Gastrocnemius medialis (tissue), 4 donors: ENCODE data around the gene REXO1. TPM values are rescaled to one million over a fixed set of nuclear protein-coding genes. Genes with fewer than 3 reads are reported as not detected.

Source experiments
- ATAC-seq, 2 donors: fragments of 150-250 bp; one replicate each; pipeline ENCODE4 v1.9.1; 2016
- DNase-seq, 2 donors: peaks; one replicate each; pipeline ENCODE4 v3.0.0-alpha.2; 2019
- H3K27ac ChIP-seq, 4 donors: fragments of 200-600 bp; sonication (generic); 1 replicate in 1 of 4; 2 replicates in 3 of 4; pipeline ENCODE4 v1.5.1; 2016 to 2018; ENCODE audit warnings: mild to moderate bottlenecking in 2 of 4, moderate library complexity in 1 of 4
- H3K27me3 ChIP-seq, 3 donors: fragments of 200-600 bp; sonication (generic) in 2 of 3; 1 replicate in 1 of 3; 2 replicates in 2 of 3; pipeline versions ENCODE4 v1.5.1 to v1.6.0; 2016 to 2019; ENCODE audit warnings: mild to moderate bottlenecking in 1 of 3, moderate library complexity in 1 of 3
- H3K36me3 ChIP-seq, 2 donors: fragments of 200-600 bp; sonication (generic) in 1 of 2; one replicate each; pipeline ENCODE4 v1.5.1; 2017 to 2018
- H3K4me1 ChIP-seq, 2 donors: fragments of 200-600 bp; sonication (generic) in 1 of 2; one replicate each; pipeline ENCODE4 v1.5.1; 2016 to 2017; ENCODE audit warnings: mild to moderate bottlenecking in 2 of 2
- H3K4me3 ChIP-seq, 4 donors: fragments of 200-600 bp; sonication (generic) in 3 of 4; 1 replicate in 1 of 4; 2 replicates in 3 of 4; pipeline ENCODE4 v1.5.1; 2016 to 2019; ENCODE audit warnings: mild to moderate bottlenecking in 2 of 4
- H3K9me3 ChIP-seq, 3 donors: fragments of 200-600 bp; sonication (generic) in 2 of 3; 1 replicate in 1 of 3; 2 replicates in 2 of 3; pipeline ENCODE4 v1.5.1; 2016 to 2019
- CTCF ChIP-seq, 5 experiments: fragments of 450-650 bp in 3 of 5; fragments of 200-600 bp in 2 of 5; sonication (generic) in 2 of 5; IDR thresholded peaks in 4 of 5; conservative IDR thresholded peaks in 1 of 5; 1 replicate in 4 of 5; 2 replicates in 1 of 5; pipeline ENCODE4 v1.5.1; 2016 to 2019; ENCODE audit warnings: antibody characterized with exemption in 5 of 5, mild to moderate bottlenecking in 3 of 5, moderate library complexity in 3 of 5
- POLR2A ChIP-seq, 2 donors: fragments of 450-650 bp; IDR thresholded peaks; one replicate each; pipeline ENCODE4 v1.6.1; 2017; ENCODE audit warnings: antibody characterized with exemption in 2 of 2, mild to moderate bottlenecking in 2 of 2, moderate library complexity in 2 of 2
- in situ Hi-C, 4 donors: fragments of 200-750 bp; cut with MboI; loops; one replicate each; pipeline versions ENCODE4 v1.15.0 to v1.8.0; 2017; ENCODE audit warnings: low sequenced_read_pairs in 4 of 4
- intact Hi-C: fragments of 100-400 bp; cut with DNase I; formaldehyde crosslinking; loops from one replicate; pipeline ENCODE4 v1.15.1; 2023; ENCODE audit warnings: low total_unique reads
- total RNA-seq, 4 donors: library from RNA; depleted of rRNA; stranded (reverse); fragments of >200 nt; gene quantifications; one replicate each; pipeline versions ENCODE4 v1.1.0 to v1.2.3, GENCODE V29; 2016

Gene REXO1
- total RNA-seq, 4 donors from 2014 or later = 10.8 to 28.5 (median 20.5) TPM

- no peak overlapping the region for H3K27ac ChIP-seq
- intact Hi-C loops = no loop called here
- peaks cover 0 to 7% (median 0%) of the 10 kb centered on the region in 3 donors for H3K9me3 ChIP-seq
- ATAC-seq (no peak), DNase-seq (no peak)
- no peaks in the 10 kb centered on the region for H3K36me3 ChIP-seq
- no peak for TF ChIP-seq CTCF (IDR thresholded peaks at IDR 0.05 in 4 of 5, conservative IDR thresholded peaks at IDR 0.05 in 1 of 5)
- TF ChIP-seq POLR2A (IDR thresholded peaks at IDR 0.05) = no peak
- H3K4me3 ChIP-seq = no peak overlapping the region
- H3K27me3 ChIP-seq = peaks cover 62 to 92% (median 68%) of the 10 kb centered on the region in 3 donors
- in situ Hi-C loops = no loop called here
- H3K4me1 ChIP-seq = no peaks in the 10 kb centered on the region
Observed at GRCh38 chr19:1777149-1777548, 71.1 kb downstream of the REXO1 start.

GRCh38 chr19:1776606-1777147 is 71.6 kb downstream of the REXO1 start:
- ATAC-seq (no peak), DNase-seq (no peak)
- intact Hi-C loops = no loop called here
- no peaks in the 10 kb centered on the region for H3K36me3 ChIP-seq
- peaks cover 0 to 2% (median 0%) of the 10 kb centered on the region in 3 donors for H3K9me3 ChIP-seq
- in situ Hi-C loops = no loop called here
- H3K4me1 ChIP-seq = no peaks in the 10 kb centered on the region
- H3K27ac ChIP-seq = no peak overlapping the region
- TF ChIP-seq POLR2A (IDR thresholded peaks at IDR 0.05) (no peak), CTCF (IDR thresholded peaks at IDR 0.05 in 4 of 5, conservative IDR thresholded peaks at IDR 0.05 in 1 of 5) (no peak)
- no peak overlapping the region for H3K4me3 ChIP-seq
- H3K27me3 ChIP-seq = peaks cover 62 to 92% (median 65%) of the 10 kb centered on the region in 3 donors

- no peak overlapping the region for H3K4me3 ChIP-seq
- in situ Hi-C loops = no loop called here
- H3K27me3 ChIP-seq = peaks cover 62 to 92% (median 64%) of the 10 kb centered on the region in 3 donors
- peaks cover 0 to 2% (median 0%) of the 10 kb centered on the region in 3 donors for H3K9me3 ChIP-seq
- H3K4me1 ChIP-seq = no peaks in the 10 kb centered on the region
- no peak overlapping the region for H3K27ac ChIP-seq
- ATAC-seq = no peak
- DNase-seq = no peak
- no peaks in the 10 kb centered on the region for H3K36me3 ChIP-seq
- TF ChIP-seq POLR2A (IDR thresholded peaks at IDR 0.05) = no peak
- no peak for TF ChIP-seq CTCF (IDR thresholded peaks at IDR 0.05 in 4 of 5, conservative IDR thresholded peaks at IDR 0.05 in 1 of 5)
- intact Hi-C loops = no loop called here
Observed at GRCh38 chr19:1775951-1776605, 72.2 kb downstream of the REXO1 start.

GRCh38 chr19:1774989-1775772 is 73.1 kb downstream of the REXO1 start:
- in situ Hi-C loops = loop anchor here in 1 of 4 donors (25.0 kb wide), 1 partner anchor 238 kb away; no protein-coding TSS in a partner anchor
- no peaks in the 10 kb centered on the region for H3K36me3 ChIP-seq
- peaks cover 0 to 10% (median 0%) of the 10 kb centered on the region in 3 donors for H3K9me3 ChIP-seq
- peaks cover 53 to 92% (median 57%) of the 10 kb centered on the region in 3 donors for H3K27me3 ChIP-seq
- H3K4me3 ChIP-seq = no peak overlapping the region
- H3K27ac ChIP-seq = no peak overlapping the region
- TF ChIP-seq POLR2A (IDR thresholded peaks at IDR 0.05) (no peak), CTCF (IDR thresholded peaks at IDR 0.05 in 4 of 5, conservative IDR thresholded peaks at IDR 0.05 in 1 of 5) (peak in 2 of 5 experiments; percentile 18 to 54)
- ATAC-seq (no peak), DNase-seq (no peak)
- H3K4me1 ChIP-seq = no peaks in the 10 kb centered on the region
- intact Hi-C loops = no loop called here
